ENCODE results near the gene REM1.
A peak's percentile ranks its signal among the peaks of the same experiment; 100 is the strongest.
"Not testable (repeated sequence)": the region's sequence is repeated elsewhere in the genome, so short reads cannot be mapped to it uniquely, and the experiment has no call there.

REM1 gene

GRCh38 chr20:31515775-31516107 lies 40.7 kb downstream of the REM1 start:
- peak overlapping the region; percentile 9 for H3K9ac ChIP-seq (ENCODE audit: low read depth, low read length)
- no peaks in the 10 kb centered on the region for H3K27me3 ChIP-seq (ENCODE audit: control insufficient read depth, insufficient read depth, low read length)
- peak overlapping the region; percentile 99 for H3K4me3 ChIP-seq (ENCODE audit: low read depth, low read length)
- peaks cover 23% of the 10 kb centered on the region for H3K4me1 ChIP-seq (ENCODE audit: control insufficient read depth, insufficient read depth, low read length)
- H3K9me3 ChIP-seq (ENCODE audit: control insufficient read depth, insufficient read depth, low read length): no peaks in the 10 kb centered on the region
- H3K36me3 ChIP-seq (ENCODE audit: control insufficient read depth, insufficient read depth, low read length): no peaks in the 10 kb centered on the region

DNA sequence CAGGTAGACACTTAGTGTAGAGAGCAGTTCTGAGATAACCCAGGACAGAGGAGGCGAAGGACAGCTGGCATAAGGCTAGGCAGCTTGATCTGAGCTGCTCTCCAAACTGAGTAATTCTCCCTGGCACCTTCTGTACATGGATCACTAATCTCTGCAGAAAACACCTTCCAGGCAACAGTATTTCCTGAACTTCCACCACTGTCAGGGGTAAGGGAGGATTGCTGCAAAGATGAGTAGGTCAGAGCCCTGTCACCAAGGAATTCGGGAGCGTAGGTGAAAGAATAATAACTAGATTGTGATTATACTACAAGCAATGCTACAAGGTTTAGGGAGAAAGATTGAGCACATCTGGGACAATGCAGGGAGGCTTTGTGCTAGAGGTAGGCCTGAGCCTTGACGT lies 41.1 kb downstream of the REM1 start:
- Histone ChIP-seq H3K9ac (ENCODE audit: low read depth, low read length) (no peak overlapping the region), H3K4me3 (ENCODE audit: low read depth, low read length) (peak overlapping the region; percentile 35), H3K36me3 (ENCODE audit: control insufficient read depth, insufficient read depth, low read length) (no peaks in the 10 kb centered on the region), H3K9me3 (ENCODE audit: control insufficient read depth, insufficient read depth, low read length) (no peaks in the 10 kb centered on the region), H3K27me3 (ENCODE audit: control insufficient read depth, insufficient read depth, low read length) (no peaks in the 10 kb centered on the region), H3K4me1 (ENCODE audit: control insufficient read depth, insufficient read depth, low read length) (peaks cover 23% of the 10 kb centered on the region)

DNA sequence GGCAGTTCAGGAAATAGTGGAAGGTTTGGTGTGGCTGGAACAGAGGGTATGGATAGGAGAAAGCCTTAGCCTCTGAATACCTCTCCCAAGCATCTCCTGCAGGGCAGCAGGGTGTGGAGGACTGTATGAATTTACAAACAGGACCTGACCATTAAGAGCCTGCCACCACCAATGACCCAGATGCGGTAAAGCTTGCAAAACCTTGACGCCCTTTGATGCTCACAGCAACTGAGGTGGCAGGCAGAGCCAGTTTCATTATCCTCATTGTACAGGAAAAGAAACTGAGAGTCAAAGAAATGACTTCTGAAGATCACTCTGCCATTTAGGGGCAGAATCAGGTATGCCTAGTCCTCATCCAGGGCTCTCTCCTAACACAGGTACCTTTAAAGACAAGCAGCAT lies 41.6 kb downstream of the REM1 start:
- no peak overlapping the region for H3K9ac ChIP-seq (ENCODE audit: low read depth, low read length)
- H3K36me3 ChIP-seq (ENCODE audit: control insufficient read depth, insufficient read depth, low read length): no peaks in the 10 kb centered on the region
- no peak overlapping the region for H3K4me3 ChIP-seq (ENCODE audit: low read depth, low read length)
- no peaks in the 10 kb centered on the region for H3K9me3 ChIP-seq (ENCODE audit: control insufficient read depth, insufficient read depth, low read length)
- peaks cover 23% of the 10 kb centered on the region for H3K4me1 ChIP-seq (ENCODE audit: control insufficient read depth, insufficient read depth, low read length)
- H3K27me3 ChIP-seq (ENCODE audit: control insufficient read depth, insufficient read depth, low read length): no peaks in the 10 kb centered on the region

GRCh38 chr20:31517373-31517772 lies 42.3 kb downstream of the REM1 start:
- Histone ChIP-seq H3K4me1 (ENCODE audit: control insufficient read depth, insufficient read depth, low read length) (peaks cover 23% of the 10 kb centered on the region), H3K36me3 (ENCODE audit: control insufficient read depth, insufficient read depth, low read length) (no peaks in the 10 kb centered on the region)

DNA sequence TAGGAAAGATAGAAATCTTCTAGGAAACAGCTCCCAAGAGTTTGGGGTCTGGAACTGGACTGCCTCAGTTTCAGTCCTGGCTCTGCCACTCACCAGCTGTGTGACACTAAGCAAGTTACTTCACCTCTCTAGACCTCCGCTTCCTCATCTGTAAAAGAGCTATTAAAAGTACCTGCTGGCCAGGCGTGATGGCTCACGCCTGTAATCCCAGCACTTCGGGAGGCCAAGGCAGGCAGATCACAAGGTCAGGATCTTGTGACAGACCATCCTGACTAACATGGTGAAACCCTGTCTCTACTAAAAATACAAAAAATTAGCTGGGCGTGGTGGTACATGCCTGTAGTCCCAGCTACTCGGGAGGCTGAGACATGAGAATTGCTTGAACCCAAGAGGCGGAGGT lies 46.2 kb downstream of the REM1 start:
- H3K36me3 ChIP-seq (ENCODE audit: control insufficient read depth, insufficient read depth, low read length); H3K9me3 ChIP-seq (ENCODE audit: control insufficient read depth, insufficient read depth, low read length); H3K4me3 ChIP-seq (ENCODE audit: low read depth, low read length); H3K9ac ChIP-seq (ENCODE audit: low read depth, low read length); H3K27me3 ChIP-seq (ENCODE audit: control insufficient read depth, insufficient read depth, low read length); H3K4me1 ChIP-seq (ENCODE audit: control insufficient read depth, insufficient read depth, low read length): not testable (repeated sequence)

More at GRCh38 chr20:31517373-31517772, 42.3 kb downstream of the REM1 start:
- Histone ChIP-seq H3K27me3 (ENCODE audit: control insufficient read depth, insufficient read depth, low read length) (no peaks in the 10 kb centered on the region), H3K9ac (ENCODE audit: low read depth, low read length) (no peak overlapping the region), H3K9me3 (ENCODE audit: control insufficient read depth, insufficient read depth, low read length) (no peaks in the 10 kb centered on the region), H3K4me3 (ENCODE audit: low read depth, low read length) (no peak overlapping the region)

DNA sequence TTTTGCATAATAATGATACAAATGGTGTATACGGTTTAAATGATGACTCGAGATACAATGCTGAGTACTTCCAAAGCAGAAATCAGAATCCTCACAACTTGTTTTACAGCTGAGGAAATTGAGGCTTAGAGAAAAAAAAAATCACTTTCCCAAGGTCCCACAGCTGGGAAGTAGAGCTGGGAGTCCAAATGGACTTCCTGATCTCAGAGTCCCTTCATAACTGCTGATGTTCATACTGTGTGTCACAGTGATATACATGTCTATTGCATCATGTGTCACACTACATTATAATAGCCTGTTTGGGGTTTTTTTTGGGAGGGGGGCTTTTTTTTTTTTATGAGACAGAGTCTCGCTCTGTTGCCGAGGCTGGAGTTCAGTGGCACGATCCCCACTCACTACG lies 47.6 kb downstream of the REM1 start:
- Histone ChIP-seq H3K4me3 (ENCODE audit: low read depth, low read length) (no peak overlapping the region), H3K9me3 (ENCODE audit: control insufficient read depth, insufficient read depth, low read length) (no peaks in the 10 kb centered on the region), H3K36me3 (ENCODE audit: control insufficient read depth, insufficient read depth, low read length) (peaks cover 12% of the 10 kb centered on the region), H3K4me1 (ENCODE audit: control insufficient read depth, insufficient read depth, low read length) (no peaks in the 10 kb centered on the region), H3K27me3 (ENCODE audit: control insufficient read depth, insufficient read depth, low read length) (no peaks in the 10 kb centered on the region), H3K9ac (ENCODE audit: low read depth, low read length) (no peak overlapping the region)

- Histone ChIP-seq H3K27me3 (ENCODE audit: control insufficient read depth, insufficient read depth, low read length) (no peaks in the 10 kb centered on the region), H3K4me3 (ENCODE audit: low read depth, low read length) (no peak overlapping the region), H3K9me3 (ENCODE audit: control insufficient read depth, insufficient read depth, low read length) (no peaks in the 10 kb centered on the region), H3K4me1 (ENCODE audit: control insufficient read depth, insufficient read depth, low read length) (no peaks in the 10 kb centered on the region), H3K9ac (ENCODE audit: low read depth, low read length) (no peak overlapping the region), H3K36me3 (ENCODE audit: control insufficient read depth, insufficient read depth, low read length) (peaks cover 17% of the 10 kb centered on the region)
These were observed 48.5 kb downstream of the REM1 start for GRCh38 chr20:31523361-31524283.

DNA sequence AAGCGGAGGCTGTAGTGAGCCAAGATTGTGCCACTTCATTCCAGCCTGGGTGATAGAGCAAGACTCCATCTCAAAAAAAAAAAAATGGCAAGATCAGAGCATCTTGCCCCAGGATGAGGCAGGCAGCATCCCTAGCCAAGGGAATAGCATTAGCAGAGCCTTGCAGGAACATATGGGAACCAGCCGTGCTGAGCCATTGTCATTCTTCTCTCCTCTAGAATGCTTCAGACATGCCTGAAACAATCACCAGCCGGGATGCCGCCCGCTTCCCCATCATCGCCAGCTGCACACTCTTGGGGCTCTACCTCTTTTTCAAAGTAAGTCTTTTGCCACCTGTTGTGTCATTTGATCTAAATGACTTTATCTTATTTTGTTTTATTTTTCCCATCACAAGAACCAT lies 52.2 kb downstream of the REM1 start:
- peaks cover 35% of the 10 kb centered on the region for H3K36me3 ChIP-seq (ENCODE audit: control insufficient read depth, insufficient read depth, low read length)
- H3K27me3 ChIP-seq (ENCODE audit: control insufficient read depth, insufficient read depth, low read length): no peaks in the 10 kb centered on the region
- H3K9ac ChIP-seq (ENCODE audit: low read depth, low read length): no peak overlapping the region
- no peaks in the 10 kb centered on the region for H3K9me3 ChIP-seq (ENCODE audit: control insufficient read depth, insufficient read depth, low read length)
- H3K4me3 ChIP-seq (ENCODE audit: low read depth, low read length): no peak overlapping the region
- no peaks in the 10 kb centered on the region for H3K4me1 ChIP-seq (ENCODE audit: control insufficient read depth, insufficient read depth, low read length)

All from iPS-15b (cell line).